HEK293 (cell line): ENCODE measurements around the gene CSTF1.

Source experiments
- CTCF ChIA-PET: fragments of 350-600 bp; formaldehyde crosslinking; extraction: SDS; loops from one replicate; lab custom pipeline; 2021; ENCODE audit warnings: antibody characterized with exemption; lab: Yijun Ruan, JAX
- POLR2A ChIA-PET: fragments of 300-600 bp; formaldehyde crosslinking; extraction: SDS; loops from one replicate; lab custom pipeline; 2020; ENCODE audit warnings: antibody characterized with exemption, inconsistent platforms; lab: Yijun Ruan, JAX
- H3K27ac ChIP-seq: fragments of 200-500 bp; sonication (Bioruptor generic); 2 replicates; pipeline ENCODE4 v1.5.1; 2014; ENCODE audit warnings: low read depth, low read length, control low read depth, inconsistent platforms; ENCODE audit errors: extremely low read depth
- H3K36me3 ChIP-seq, 2 experiments: fragments of 200-500 bp in 1 of 2; sonication (Bioruptor generic) in 1 of 2; 1 replicate in 1 of 2; 2 replicates in 1 of 2; pipeline ENCODE4 v1.5.1; 2014 to 2017; ENCODE audit warnings: inconsistent platforms in 2 of 2, low read length in 2 of 2; ENCODE audit not compliant: control insufficient read depth in 2 of 2, insufficient read depth in 1 of 2
- H3K4me1 ChIP-seq: fragments of 200-500 bp; sonication (Bioruptor generic); 2 replicates; pipeline ENCODE4 v1.5.1; 2014; ENCODE audit warnings: mild to moderate bottlenecking, low read length, inconsistent platforms; ENCODE audit not compliant: control insufficient read depth, insufficient read depth
- H3K4me3 ChIP-seq: 2 replicates; pipeline ENCODE4 v1.5.1; 2011; ENCODE audit warnings: low read depth, mild to moderate bottlenecking, control low read depth, low read length, moderate library complexity
- H3K9me3 ChIP-seq: fragments of 200-500 bp; sonication (Bioruptor generic); 2 replicates; pipeline ENCODE4 v1.5.1; 2014; ENCODE audit warnings: low read depth, low read length, inconsistent platforms; ENCODE audit not compliant: control insufficient read depth, insufficient read depth
- SCRT1 ChIP-seq: fragments of 450-650 bp; formaldehyde crosslinking; IDR thresholded peaks from 2 replicates; pipeline ENCODE4 v1.5.1; 2016; ENCODE audit warnings: missing biosample characterization, missing genetic modification characterization, borderline replicate concordance
- ZBTB17 ChIP-seq: fragments of 450-650 bp; formaldehyde crosslinking; IDR thresholded peaks from 2 replicates; pipeline ENCODE4 v1.5.1; 2016; ENCODE audit warnings: missing biosample characterization, missing genetic modification characterization
- ZFP3 ChIP-seq: fragments of 450-650 bp; formaldehyde crosslinking; IDR thresholded peaks from 2 replicates; pipeline ENCODE4 v1.5.1; 2016; ENCODE audit warnings: low read depth, missing biosample characterization, missing genetic modification characterization
- ZNF211 ChIP-seq: fragments of 450-650 bp; formaldehyde crosslinking; IDR thresholded peaks from 2 replicates; pipeline ENCODE4 v1.5.1; 2016; ENCODE audit warnings: low read depth, missing biosample characterization, missing genetic modification characterization
- ZNF214 ChIP-seq: fragments of 450-650 bp; formaldehyde crosslinking; IDR thresholded peaks from 2 replicates; pipeline ENCODE4 v1.5.1; 2017; ENCODE audit warnings: missing biosample characterization, mild to moderate bottlenecking, missing genetic modification characterization, borderline replicate concordance
- ZNF223 ChIP-seq: fragments of 450-650 bp; formaldehyde crosslinking; IDR thresholded peaks from 2 replicates; pipeline ENCODE4 v1.5.1; 2016; ENCODE audit warnings: missing biosample characterization, missing genetic modification characterization
- ZNF239 ChIP-seq: fragments of 450-650 bp; formaldehyde crosslinking; IDR thresholded peaks from 2 replicates; pipeline ENCODE4 v1.5.1; 2016; ENCODE audit warnings: missing biosample characterization, missing genetic modification characterization
- ZNF311 ChIP-seq: fragments of 450-650 bp; formaldehyde crosslinking; IDR thresholded peaks from 2 replicates; pipeline ENCODE4 v1.5.1; 2017; ENCODE audit warnings: missing biosample characterization, missing genetic modification characterization, borderline replicate concordance
- ZNF398 ChIP-seq: fragments of 450-650 bp; formaldehyde crosslinking; IDR thresholded peaks from 2 replicates; pipeline ENCODE4 v1.5.1; 2017; ENCODE audit warnings: missing biosample characterization, missing genetic modification characterization
- ZNF404 ChIP-seq: fragments of 450-650 bp; formaldehyde crosslinking; IDR thresholded peaks from 2 replicates; pipeline ENCODE4 v1.5.1; 2017; ENCODE audit warnings: missing biosample characterization, missing genetic modification characterization
- ZNF423 ChIP-seq: fragments of 450-650 bp; formaldehyde crosslinking; IDR thresholded peaks from 2 replicates; pipeline ENCODE4 v1.5.1; 2016; ENCODE audit warnings: missing biosample characterization, missing genetic modification characterization
- ZNF544 ChIP-seq: fragments of 450-650 bp; formaldehyde crosslinking; IDR thresholded peaks from 2 replicates; pipeline ENCODE4 v1.5.0; 2017; ENCODE audit warnings: missing biosample characterization, missing genetic modification characterization
- ZNF561 ChIP-seq: fragments of 450-650 bp; IDR thresholded peaks from 2 replicates; pipeline ENCODE4 v1.5.1; 2018; ENCODE audit warnings: missing biosample characterization, missing genetic modification characterization, borderline replicate concordance
- ZNF571 ChIP-seq: fragments of 450-650 bp; formaldehyde crosslinking; IDR thresholded peaks from 2 replicates; pipeline ENCODE4 v1.5.0; 2017; ENCODE audit warnings: missing biosample characterization, missing genetic modification characterization
- ZNF623 ChIP-seq: fragments of 450-650 bp; formaldehyde crosslinking; IDR thresholded peaks from 2 replicates; pipeline ENCODE4 v1.5.1; 2016; ENCODE audit warnings: missing biosample characterization, missing genetic modification characterization
- ZNF626 ChIP-seq: fragments of 450-650 bp; sonication (Bioruptor Pico); formaldehyde crosslinking; IDR thresholded peaks from 2 replicates; pipeline ENCODE4 v1.5.1; 2018; ENCODE audit warnings: missing biosample characterization, missing genetic modification characterization, inconsistent platforms
- ZNF670 ChIP-seq: fragments of 450-650 bp; formaldehyde crosslinking; IDR thresholded peaks from 2 replicates; pipeline ENCODE4 v1.5.1; 2016; ENCODE audit warnings: missing biosample characterization, missing genetic modification characterization, low read depth
- ZNF692 ChIP-seq: fragments of 450-650 bp; formaldehyde crosslinking; IDR thresholded peaks from 2 replicates; pipeline ENCODE4 v1.5.1; 2016; ENCODE audit warnings: missing biosample characterization, missing genetic modification characterization
- ZNF776 ChIP-seq: fragments of 450-650 bp; formaldehyde crosslinking; IDR thresholded peaks from 2 replicates; pipeline ENCODE4 v1.5.0; 2017; ENCODE audit warnings: missing biosample characterization, missing genetic modification characterization, borderline replicate concordance
- ZSCAN16 ChIP-seq: fragments of 450-650 bp; formaldehyde crosslinking; IDR thresholded peaks from 2 replicates; pipeline ENCODE4 v1.5.1; 2016; ENCODE audit warnings: missing biosample characterization, missing genetic modification characterization
- TF ChIP-seq, protein P1 (sequence below): fragments of 450-650 bp; formaldehyde crosslinking; IDR thresholded peaks from 2 replicates; pipeline ENCODE4 v1.5.1; 2016; ENCODE audit warnings: missing biosample characterization, missing genetic modification characterization, borderline replicate concordance
- TF ChIP-seq, protein P2 (sequence below): sonication (generic); formaldehyde crosslinking; IDR thresholded peaks from 2 replicates; pipeline ENCODE4 v1.8.1; 2022; ENCODE audit warnings: mild to moderate bottlenecking, moderate library complexity, missing genetic modification reagents
- TF ChIP-seq, protein P3 (sequence below): fragments of 450-650 bp; formaldehyde crosslinking; IDR thresholded peaks from 2 replicates; pipeline ENCODE4 v1.5.1; 2016; ENCODE audit warnings: missing biosample characterization, missing genetic modification characterization

Gene CSTF1

GRCh38 chr20:56427797-56428196 lies 35.4 kb downstream of the CSTF1 start:
- Histone ChIP-seq H3K4me3 (no peak overlapping the region), H3K9me3 (no peaks in the 10 kb centered on the region), H3K36me3 (no peaks in the 10 kb centered on the region), H3K27ac (no peak overlapping the region), H3K4me1 (no peaks in the 10 kb centered on the region)
- ChIA-PET POLR2A (no interaction called here), CTCF (interaction anchor here (0.6 to 0.7 kb wide), 2 partner anchors 10 kb away, joined by 3 to 6 read pairs; no protein-coding TSS in a partner anchor)
- TF ChIP-seq, protein P1, sequence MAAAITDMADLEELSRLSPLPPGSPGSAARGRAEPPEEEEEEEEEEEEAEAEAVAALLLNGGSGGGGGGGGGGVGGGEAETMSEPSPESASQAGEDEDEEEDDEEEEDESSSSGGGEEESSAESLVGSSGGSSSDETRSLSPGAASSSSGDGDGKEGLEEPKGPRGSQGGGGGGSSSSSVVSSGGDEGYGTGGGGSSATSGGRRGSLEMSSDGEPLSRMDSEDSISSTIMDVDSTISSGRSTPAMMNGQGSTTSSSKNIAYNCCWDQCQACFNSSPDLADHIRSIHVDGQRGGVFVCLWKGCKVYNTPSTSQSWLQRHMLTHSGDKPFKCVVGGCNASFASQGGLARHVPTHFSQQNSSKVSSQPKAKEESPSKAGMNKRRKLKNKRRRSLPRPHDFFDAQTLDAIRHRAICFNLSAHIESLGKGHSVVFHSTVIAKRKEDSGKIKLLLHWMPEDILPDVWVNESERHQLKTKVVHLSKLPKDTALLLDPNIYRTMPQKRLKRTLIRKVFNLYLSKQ (tag by site-specific recombination): no peak
- TF ChIP-seq SCRT1 (tag by site-specific recombination) (no peak), ZNF670 (tag by site-specific recombination) (no peak), ZNF423 (tag by site-specific recombination) (no peak)
- TF ChIP-seq, protein P2, sequence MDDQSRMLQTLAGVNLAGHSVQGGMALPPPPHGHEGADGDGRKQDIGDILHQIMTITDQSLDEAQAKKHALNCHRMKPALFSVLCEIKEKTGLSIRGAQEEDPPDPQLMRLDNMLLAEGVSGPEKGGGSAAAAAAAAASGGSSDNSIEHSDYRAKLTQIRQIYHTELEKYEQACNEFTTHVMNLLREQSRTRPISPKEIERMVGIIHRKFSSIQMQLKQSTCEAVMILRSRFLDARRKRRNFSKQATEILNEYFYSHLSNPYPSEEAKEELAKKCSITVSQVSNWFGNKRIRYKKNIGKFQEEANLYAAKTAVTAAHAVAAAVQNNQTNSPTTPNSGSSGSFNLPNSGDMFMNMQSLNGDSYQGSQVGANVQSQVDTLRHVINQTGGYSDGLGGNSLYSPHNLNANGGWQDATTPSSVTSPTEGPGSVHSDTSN (CRISPR knock-in tag): no peak

DNA sequence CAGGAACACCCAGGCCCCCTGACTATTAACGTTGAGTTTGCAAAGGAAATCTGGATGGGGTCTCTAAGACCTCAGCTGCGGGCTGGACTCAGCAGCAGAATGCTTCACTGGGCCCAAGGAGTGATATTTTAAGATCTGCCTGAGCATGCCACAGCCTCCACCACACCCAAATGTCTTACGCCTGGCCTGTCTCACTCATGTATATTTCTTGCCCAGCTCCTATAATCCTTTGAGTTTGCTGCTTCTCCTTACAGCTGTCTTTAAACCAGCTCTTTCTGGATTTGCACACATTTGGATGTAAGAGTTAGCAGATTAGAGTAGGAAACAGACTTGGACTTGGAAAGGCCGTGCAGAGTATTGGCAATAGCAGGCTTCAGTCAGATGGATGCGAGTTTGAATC lies 36.0 kb downstream of the CSTF1 start:
- CTCF ChIA-PET: interaction anchor here (0.6 to 0.7 kb wide), 2 partner anchors 11 to 720 kb away, joined by 3 to 6 read pairs; no protein-coding TSS in a partner anchor
- H3K27ac ChIP-seq: no peak overlapping the region
- POLR2A ChIA-PET: no interaction called here
- H3K4me3 ChIP-seq: no peak overlapping the region
- H3K9me3 ChIP-seq: no peaks in the 10 kb centered on the region
- no peaks in the 10 kb centered on the region for H3K36me3 ChIP-seq
- TF ChIP-seq ZNF623 (tag by site-specific recombination): no peak
- TF ChIP-seq ZNF404 (tag by site-specific recombination): no peak
- TF ChIP-seq, protein P3, sequence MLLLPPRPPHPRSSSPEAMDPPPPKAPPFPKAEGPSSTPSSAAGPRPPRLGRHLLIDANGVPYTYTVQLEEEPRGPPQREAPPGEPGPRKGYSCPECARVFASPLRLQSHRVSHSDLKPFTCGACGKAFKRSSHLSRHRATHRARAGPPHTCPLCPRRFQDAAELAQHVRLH (tag by site-specific recombination): no peak
- no peak for TF ChIP-seq ZNF311 (tag by site-specific recombination)
- TF ChIP-seq ZNF626 (tag by site-specific recombination): no peak
- TF ChIP-seq, all 188 proteins: peak for 0
- no peaks in the 10 kb centered on the region for H3K4me1 ChIP-seq

GRCh38 chr20:56428881-56429280 lies 36.4 kb downstream of the CSTF1 start:
- H3K4me3 ChIP-seq: no peak overlapping the region
- TF ChIP-seq ZNF571 (tag by site-specific recombination) (no peak), ZBTB17 (no peak), ZNF692 (no peak), ZNF776 (tag by site-specific recombination) (no peak), ZNF561 (tag by site-specific recombination) (no peak), ZNF214 (tag by site-specific recombination) (no peak), ZFP3 (tag by site-specific recombination) (no peak), ZNF239 (no peak), ZSCAN16 (tag by site-specific recombination) (no peak), ZNF398 (tag by site-specific recombination) (no peak), ZNF223 (tag by site-specific recombination) (no peak), ZNF544 (tag by site-specific recombination) (no peak), ZNF211 (no peak)
- POLR2A ChIA-PET: no interaction called here
- CTCF ChIA-PET: no interaction called here
- no peak overlapping the region for H3K27ac ChIP-seq
- H3K9me3 ChIP-seq: no peaks in the 10 kb centered on the region
- H3K4me1 ChIP-seq: no peaks in the 10 kb centered on the region
- H3K36me3 ChIP-seq: no peaks in the 10 kb centered on the region
